Measurements from ENCODE around the gene FMN1.

DNA sequence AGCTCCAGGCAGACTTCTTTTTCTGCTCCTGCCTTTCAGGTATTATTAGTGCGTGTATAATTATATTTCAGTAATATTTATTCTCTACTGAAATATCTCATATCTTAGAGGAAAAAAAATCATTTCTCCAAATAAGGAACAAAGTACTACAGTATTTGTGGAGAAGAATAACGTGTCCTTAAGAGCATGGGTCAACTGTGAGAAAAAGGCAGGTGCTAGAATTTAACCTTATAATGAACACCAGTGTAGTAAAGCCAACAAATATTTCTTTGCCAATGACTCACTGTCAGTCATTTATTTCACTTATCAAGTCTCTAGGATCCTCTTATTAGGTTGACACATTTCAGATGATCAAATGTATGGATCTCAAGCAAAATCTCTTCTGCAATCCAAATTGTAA, 293.3 kb downstream of the FMN1 start:
- TF ChIP-seq, protein P1, sequence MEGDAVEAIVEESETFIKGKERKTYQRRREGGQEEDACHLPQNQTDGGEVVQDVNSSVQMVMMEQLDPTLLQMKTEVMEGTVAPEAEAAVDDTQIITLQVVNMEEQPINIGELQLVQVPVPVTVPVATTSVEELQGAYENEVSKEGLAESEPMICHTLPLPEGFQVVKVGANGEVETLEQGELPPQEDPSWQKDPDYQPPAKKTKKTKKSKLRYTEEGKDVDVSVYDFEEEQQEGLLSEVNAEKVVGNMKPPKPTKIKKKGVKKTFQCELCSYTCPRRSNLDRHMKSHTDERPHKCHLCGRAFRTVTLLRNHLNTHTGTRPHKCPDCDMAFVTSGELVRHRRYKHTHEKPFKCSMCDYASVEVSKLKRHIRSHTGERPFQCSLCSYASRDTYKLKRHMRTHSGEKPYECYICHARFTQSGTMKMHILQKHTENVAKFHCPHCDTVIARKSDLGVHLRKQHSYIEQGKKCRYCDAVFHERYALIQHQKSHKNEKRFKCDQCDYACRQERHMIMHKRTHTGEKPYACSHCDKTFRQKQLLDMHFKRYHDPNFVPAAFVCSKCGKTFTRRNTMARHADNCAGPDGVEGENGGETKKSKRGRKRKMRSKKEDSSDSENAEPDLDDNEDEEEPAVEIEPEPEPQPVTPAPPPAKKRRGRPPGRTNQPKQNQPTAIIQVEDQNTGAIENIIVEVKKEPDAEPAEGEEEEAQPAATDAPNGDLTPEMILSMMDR (IDR thresholded peaks at IDR 0.05) = no peak
- TF ChIP-seq POLR2A (IDR thresholded peaks at IDR 0.05) = no peak

Measured in esophagus squamous epithelium (tissue), 4 donors.